ENCODE measurements around the gene TOX3. TPM values are rescaled to one million over a fixed set of nuclear protein-coding genes. Genes with fewer than 3 reads are reported as not detected.

The TOX3 gene
- total and polyA plus RNA-seq, 2 donors (not counting 3 experiments of a cell fraction or from before 2014, with no cell fraction given): not detected

DNA sequence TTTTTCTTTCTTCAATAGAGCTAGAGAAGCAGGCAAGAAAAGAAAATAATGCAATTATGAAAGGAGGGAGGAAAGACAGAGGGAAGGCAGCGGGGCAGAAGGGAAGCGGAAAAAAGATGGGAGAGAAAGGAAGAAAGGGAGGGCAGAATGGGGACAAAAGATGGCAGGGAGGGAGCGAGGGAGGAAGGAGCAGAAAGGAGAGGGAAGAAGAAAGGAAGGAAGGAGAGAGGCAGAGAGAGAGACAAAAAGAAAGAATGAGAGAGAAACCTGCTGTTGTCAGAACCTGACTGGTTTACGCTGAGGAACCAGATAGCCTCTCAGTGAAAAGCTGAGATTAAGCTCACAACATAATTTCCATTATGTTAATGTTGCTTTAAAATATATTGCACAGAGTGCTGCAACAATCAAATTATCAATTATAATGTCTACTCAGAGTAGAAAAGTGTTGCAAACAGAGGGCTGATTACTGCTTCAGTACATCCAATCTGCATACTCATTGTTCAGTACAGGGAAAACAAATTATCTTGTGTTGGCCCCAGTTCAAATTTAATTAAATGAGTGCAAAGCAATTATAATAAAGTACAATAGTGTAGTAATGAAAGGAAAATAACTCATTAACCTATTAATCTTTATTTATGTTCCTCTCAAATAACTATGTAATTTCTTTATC is 32.0 kb upstream of the TOX3 start:
- H3K4me2 ChIP-seq (ENCODE audit: insufficient read depth, low read length): no peak overlapping the region
- no peak overlapping the region for H3K27ac ChIP-seq (ENCODE audit: insufficient read depth, low read depth, low read length)
- dilution Hi-C loops (cut with MboI; ENCODE audit: extremely low pct_ligation_motif_present, low sequenced_read_pairs): no loop called here
- H3K9me1 ChIP-seq (replicated peaks; ENCODE audit: control insufficient read depth, extremely low read depth, insufficient read depth, low read length): no peaks in the 10 kb centered on the region
- BruUV-seq (replicated peaks): no TSS peak
- H3K79me2 ChIP-seq (ENCODE audit: control insufficient read depth, insufficient read depth, low read length): no peaks in the 10 kb centered on the region
- H2AFZ ChIP-seq (ENCODE audit: low read depth, low read length): no peak overlapping the region
- CTCF ChIA-PET: no interaction called here
- H3K4me1 ChIP-seq (ENCODE audit: control insufficient read depth, extremely low read depth, insufficient read depth, low read length): no peaks in the 10 kb centered on the region
- no peaks in the 10 kb centered on the region for H3K27me3 ChIP-seq (ENCODE audit: control insufficient read depth in 2 of 2, insufficient read depth in 2 of 2, low read length in 2 of 2)
- intact Hi-C loops (cut with micrococcal nuclease): no loop called here
- H3K9me3 ChIP-seq (replicated peaks; ENCODE audit: control insufficient read depth, insufficient read depth, low read length): peaks cover 9% of the 10 kb centered on the region
- no peak for TF ChIP-seq GATA2 (IDR thresholded peaks at IDR 0.05; ENCODE audit: insufficient read depth, insufficient read length, low read depth, low read length)
- TF ChIP-seq, protein P1, sequence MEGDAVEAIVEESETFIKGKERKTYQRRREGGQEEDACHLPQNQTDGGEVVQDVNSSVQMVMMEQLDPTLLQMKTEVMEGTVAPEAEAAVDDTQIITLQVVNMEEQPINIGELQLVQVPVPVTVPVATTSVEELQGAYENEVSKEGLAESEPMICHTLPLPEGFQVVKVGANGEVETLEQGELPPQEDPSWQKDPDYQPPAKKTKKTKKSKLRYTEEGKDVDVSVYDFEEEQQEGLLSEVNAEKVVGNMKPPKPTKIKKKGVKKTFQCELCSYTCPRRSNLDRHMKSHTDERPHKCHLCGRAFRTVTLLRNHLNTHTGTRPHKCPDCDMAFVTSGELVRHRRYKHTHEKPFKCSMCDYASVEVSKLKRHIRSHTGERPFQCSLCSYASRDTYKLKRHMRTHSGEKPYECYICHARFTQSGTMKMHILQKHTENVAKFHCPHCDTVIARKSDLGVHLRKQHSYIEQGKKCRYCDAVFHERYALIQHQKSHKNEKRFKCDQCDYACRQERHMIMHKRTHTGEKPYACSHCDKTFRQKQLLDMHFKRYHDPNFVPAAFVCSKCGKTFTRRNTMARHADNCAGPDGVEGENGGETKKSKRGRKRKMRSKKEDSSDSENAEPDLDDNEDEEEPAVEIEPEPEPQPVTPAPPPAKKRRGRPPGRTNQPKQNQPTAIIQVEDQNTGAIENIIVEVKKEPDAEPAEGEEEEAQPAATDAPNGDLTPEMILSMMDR (IDR thresholded peaks at IDR 0.05; ENCODE audit: extremely low read depth in 1 of 2, insufficient read depth in 1 of 2, low read depth in 1 of 2, low read length in 2 of 2): no peak
- TF ChIP-seq POLR2A (IDR thresholded peaks at IDR 0.05; ENCODE audit: low read depth, low read length): no peak
- TF ChIP-seq EZH2 (IDR thresholded peaks at IDR 0.05; ENCODE audit: borderline replicate concordance, low read depth, low read length, severe bottlenecking): no peak
- no peak for TF ChIP-seq FOS (IDR thresholded peaks at IDR 0.05; ENCODE audit: borderline replicate concordance, insufficient read depth, low read length)
- TF ChIP-seq JUN (IDR thresholded peaks at IDR 0.05; ENCODE audit: borderline replicate concordance, insufficient read depth, insufficient read length, low read depth): no peak
- TF ChIP-seq, protein P2, sequence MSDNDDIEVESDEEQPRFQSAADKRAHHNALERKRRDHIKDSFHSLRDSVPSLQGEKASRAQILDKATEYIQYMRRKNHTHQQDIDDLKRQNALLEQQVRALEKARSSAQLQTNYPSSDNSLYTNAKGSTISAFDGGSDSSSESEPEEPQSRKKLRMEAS (IDR thresholded peaks at IDR 0.05; ENCODE audit: insufficient read depth, insufficient read length): no peak
- TF ChIP-seq POLR2AphosphoS5 (IDR thresholded peaks at IDR 0.05; ENCODE audit: insufficient read depth, low read depth, low read length): no peak
- TF ChIP-seq MYC (IDR thresholded peaks at IDR 0.05; ENCODE audit: low read depth, low read length): no peak
- H4K20me1 ChIP-seq (replicated peaks; ENCODE audit: control insufficient read depth, extremely low read depth, insufficient read depth, low read length): no peaks in the 10 kb centered on the region
- H3K9ac ChIP-seq (replicated peaks; ENCODE audit: extremely low read depth, insufficient read depth, low read length): no peak overlapping the region
- H3K4me3 ChIP-seq (replicated peaks in 1 of 3; ENCODE audit: insufficient read depth in 1 of 3, low read depth in 1 of 3, low read length in 3 of 3): no peak overlapping the region
- DNase-seq (ENCODE audit: low read depth, low spot score) (no peak), FAIRE-seq (no peak)
- POLR2A ChIA-PET: no interaction called here
- H3K36me3 ChIP-seq (ENCODE audit: control insufficient read depth in 2 of 2, extremely low read depth in 1 of 2, insufficient read depth in 2 of 2, low read length in 2 of 2): no peaks in the 10 kb centered on the region
